K562 (cell line): ENCODE data around the gene RNF13. TPM values are rescaled to one million over a fixed set of nuclear protein-coding genes. Genes with fewer than 3 reads are reported as not detected.

Experiments
- ATAC-seq: fragments of 200-7000 bp; cut with Tn5 transposase; 3 replicates; pipeline ENCODE4 v1.9.1; 2020; ENCODE audit warnings: moderate library complexity
- BruUV-seq: library from RNA; stranded (reverse); fragments of 400-500 nt; replicated peaks from 2 replicates; lab custom pipeline; 2021; lab: Mats Ljungman, UMichigan
- CTCF ChIA-PET: fragments of 300-600 bp; formaldehyde crosslinking; extraction: SDS; loops from one replicate; lab custom pipeline; 2021; ENCODE audit warnings: low intra/inter-chr PET ratio; lab: Yijun Ruan, JAX
- POLR2A ChIA-PET: fragments of 300-600, 350-650 bp; sonication (Branson Sonifier 250); formaldehyde crosslinking; extraction: SDS; loops from one replicate; lab custom pipeline; 2021; ENCODE audit warnings: antibody characterized with exemption, inconsistent platforms; lab: Yijun Ruan, JAX
- DNase-seq, 4 experiments: peaks; one replicate each; pipeline versions ENCODE4 v3.0.0 to v3.0.0-alpha.2; 2011 to 2018; ENCODE audit warnings: low spot score in 3 of 4, mixed read lengths in 3 of 4; ENCODE audit errors: extremely low read depth in 1 of 4
- FAIRE-seq: peaks from 2 replicates; lab custom pipeline; 2011; peaks lifted over from hg19 to GRCh38; lab: Jason Lieb, UNC
- H2AFZ ChIP-seq: 2 replicates; pipeline ENCODE4 v1.6.0; 2011; ENCODE audit warnings: low read depth, low read length, control low read depth, inconsistent platforms
- H3K27ac ChIP-seq: fragments of 200-600 bp; 3 replicates; pipeline ENCODE4 v1.8.0; 2011; ENCODE audit warnings: low read depth, mild to moderate bottlenecking, control low read depth, inconsistent platforms, low read length, moderate library complexity, mixed read lengths; ENCODE audit errors: extremely low read depth
- H3K27me3 ChIP-seq, 2 experiments: fragments of 300-600 bp in 1 of 2; 2 replicates in 1 of 2; 3 replicates in 1 of 2; pipeline versions ENCODE4 v1.6.0 to v1.8.0; 2011; ENCODE audit warnings: inconsistent platforms in 2 of 2, low read length in 2 of 2, mild to moderate bottlenecking in 1 of 2, mixed read lengths in 1 of 2, moderate library complexity in 1 of 2; ENCODE audit not compliant: control insufficient read depth in 2 of 2, insufficient read depth in 2 of 2
- H3K36me3 ChIP-seq: fragments of 300-600 bp; 3 replicates; pipeline ENCODE4 v1.8.0; 2011; ENCODE audit warnings: mild to moderate bottlenecking, low read length, inconsistent platforms; ENCODE audit not compliant: control insufficient read depth, insufficient read depth
- H3K4me1 ChIP-seq, 2 experiments: fragments of 200-600 bp in 1 of 2; replicated peaks in 1 of 2; 2 replicates in 1 of 2; 3 replicates in 1 of 2; pipeline versions ENCODE4 v1.5.1 to v1.8.0; 2011; ENCODE audit warnings: inconsistent platforms in 2 of 2, low read length in 2 of 2, mild to moderate bottlenecking in 1 of 2, mixed read lengths in 1 of 2, moderate library complexity in 1 of 2; ENCODE audit not compliant: control insufficient read depth in 2 of 2, insufficient read depth in 2 of 2
- H3K4me2 ChIP-seq: 2 replicates; pipeline ENCODE4 v1.6.1; 2011; ENCODE audit warnings: low read length, control low read depth, inconsistent platforms, mixed read lengths; ENCODE audit not compliant: insufficient read depth
- H3K4me3 ChIP-seq: fragments of 200-600 bp; sonication (generic), shearing (Covaris generic); 2 replicates; pipeline ENCODE4 v1.5.1; 2016; ENCODE audit warnings: control low read depth, inconsistent platforms
- H3K79me2 ChIP-seq: fragments of 200-600 bp; 3 replicates; pipeline ENCODE4 v1.8.0; 2011; ENCODE audit warnings: low read length, inconsistent platforms; ENCODE audit not compliant: control insufficient read depth, insufficient read depth
- H3K9ac ChIP-seq, 2 experiments: 2 replicates each; pipeline versions ENCODE4 v1.6.0 to v1.6.1; 2011; ENCODE audit warnings: low read depth in 2 of 2, low read length in 2 of 2, control low read depth in 1 of 2, inconsistent platforms in 1 of 2, mild to moderate bottlenecking in 1 of 2, mixed read lengths in 1 of 2; ENCODE audit not compliant: insufficient read depth in 1 of 2
- H3K9me1 ChIP-seq: one replicate; pipeline ENCODE4 v1.6.0; 2011; ENCODE audit warnings: inconsistent platforms, mild to moderate bottlenecking, low read length, moderate library complexity; ENCODE audit not compliant: control insufficient read depth, insufficient read depth
- H3K9me3 ChIP-seq: replicated peaks from 2 replicates; pipeline ENCODE4 v1.5.1; 2011; ENCODE audit warnings: low read depth, low read length, inconsistent platforms; ENCODE audit not compliant: control insufficient read depth, insufficient read depth
- H4K20me1 ChIP-seq: replicated peaks from 2 replicates; pipeline ENCODE4 v1.6.1; 2011; ENCODE audit warnings: low read length, inconsistent platforms, mixed read lengths; ENCODE audit not compliant: control insufficient read depth, insufficient read depth
- BCOR ChIP-seq: fragments of 450-650 bp; IDR thresholded peaks from 2 replicates; pipeline ENCODE4 v1.6.1; 2016
- HOMEZ ChIP-seq: fragments of 250-450 bp; sonication (Bioruptor Pico); IDR thresholded peaks from 2 replicates; pipeline ENCODE4 v1.4.0; 2020; ENCODE audit warnings: mild to moderate bottlenecking, moderate library complexity
- ILF3 ChIP-seq: fragments of 450-650 bp; IDR thresholded peaks from 2 replicates; pipeline ENCODE4 v1.6.1; 2018; ENCODE audit warnings: antibody characterized with exemption, mild to moderate bottlenecking, moderate library complexity, borderline replicate concordance
- NFXL1 ChIP-seq: fragments of 450-650 bp; formaldehyde crosslinking; IDR thresholded peaks from 2 replicates; pipeline ENCODE4 v1.4.0; 2021; ENCODE audit warnings: mild to moderate bottlenecking
- NR2C2 ChIP-seq, 2 experiments: fragments of 200-800 bp in 1 of 2; sonication (Bioruptor generic) in 1 of 2; sonication (generic) in 1 of 2; formaldehyde crosslinking in 1 of 2; IDR thresholded peaks; 2 replicates each; pipeline versions ENCODE4 v1.6.1 to v1.8.0; 2016 to 2022; ENCODE audit warnings: mild to moderate bottlenecking in 1 of 2, missing compliant biosample characterization in 1 of 2, missing genetic modification characterization in 1 of 2, missing genetic modification reagents in 1 of 2
- RBM17 ChIP-seq: fragments of 200-400 bp; formaldehyde crosslinking; IDR thresholded peaks from 2 replicates; pipeline ENCODE4 v1.6.1; 2017; ENCODE audit warnings: low read depth, mild to moderate bottlenecking, low read length, borderline replicate concordance
- ZC3H4 ChIP-seq: sonication (generic); formaldehyde crosslinking; IDR thresholded peaks from 2 replicates; pipeline ENCODE4 v1.9.0; 2021; ENCODE audit warnings: missing genetic modification reagents, borderline replicate concordance
- ZNF584 ChIP-seq: fragments of 200-800 bp; sonication (Bioruptor generic); IDR thresholded peaks from 2 replicates; pipeline ENCODE4 v1.6.1; 2016; ENCODE audit warnings: low read depth, mild to moderate bottlenecking, missing genetic modification characterization, missing compliant biosample characterization
- WGBS: fragments of 100-300 bp; shearing (Covaris generic); methylation state at CpG from one replicate; pipeline ENCODE4 v1.1.6; 2016; ENCODE audit warnings: low coverage, mixed read lengths; ENCODE audit not compliant: insufficient coverage; ENCODE audit errors: missing lambda C conversion rate; 5-methylcytosine and 5-hydroxymethylcytosine counted together
- in situ Hi-C: fragments of 300-500 bp; cut with MboI; formaldehyde crosslinking; loops from 4 replicates; pipeline ENCODE4 v1.15.0; 2018; ENCODE audit warnings: inconsistent platforms, mixed read lengths
- intact Hi-C: fragments of 100-400 bp; cut with micrococcal nuclease; formaldehyde crosslinking; loops from 2 replicates; pipeline ENCODE4 v1.14.2; 2022
- polyA plus RNA-seq, 8 experiments: library from polyadenylated mRNA; depleted of rRNA in 4 of 8; stranded (reverse) in 5 of 8; unstranded in 3 of 8; fragments of >200 nt; fragmentation: Nextera tagmentation in 2 of 8; fragmentation: Illumina TruSeq in 1 of 8; extraction: Ambion mirVana in 2 of 8; extraction: Trizol in 1 of 8; gene quantifications; 2 replicates each; pipeline versions ENCODE4 v1.2.1 to v1.2.3, GENCODE V29; 2011 to 2014; ENCODE audit warnings: inconsistent platforms in 1 of 8, missing spikeins in 1 of 8
- total RNA-seq, 7 experiments: library from RNA; depleted of rRNA in 6 of 7; stranded (reverse); fragments of >200 nt in 6 of 7; fragmentation: Illumina TruSeq in 2 of 7; extraction: Trizol in 2 of 7; gene quantifications; 2 replicates each; pipeline versions ENCODE4 v1.2.1 to v1.2.3, GENCODE V29; 2011 to 2021; ENCODE audit warnings: low replicate concordance in 1 of 7
- TF ChIP-seq, protein P1 (sequence below): sonication (generic); formaldehyde crosslinking; IDR thresholded peaks from 2 replicates; pipeline ENCODE4 v1.8.1; 2022; ENCODE audit warnings: missing genetic modification reagents
- TF ChIP-seq, protein P2 (sequence below): fragments of 450-650 bp; IDR thresholded peaks from 2 replicates; pipeline ENCODE4 v1.6.1; 2014; ENCODE audit warnings: low read depth, mild to moderate bottlenecking, moderate library complexity, borderline replicate concordance

The RNF13 gene
- total and polyA plus RNA-seq, 9 of the 15 experiments (the other 6 are each of a cell fraction or from before 2014, with no cell fraction given), result 12.7 to 35.8 (median 18.9) TPM

GRCh38 chr3:149941946-149942345, 128.9 kb downstream of the RNF13 start:
- 71% methylated on average over 1 of the region's 1 CpG for WGBS
- no peaks in the 10 kb centered on the region for H4K20me1 ChIP-seq
- no peaks in the 10 kb centered on the region for H3K27me3 ChIP-seq
- intact Hi-C loops (no loop called here), in situ Hi-C loops (no loop called here)
- no peak overlapping the region for H3K4me2 ChIP-seq
- ATAC-seq, result no peak
- H3K27ac ChIP-seq, result no peak overlapping the region
- no peak for DNase-seq
- H3K79me2 ChIP-seq, result no peaks in the 10 kb centered on the region
- H3K9me3 ChIP-seq, result no peaks in the 10 kb centered on the region
- H3K36me3 ChIP-seq, result no peaks in the 10 kb centered on the region
- ChIA-PET POLR2A (no interaction called here), CTCF (no interaction called here)
- no peak for FAIRE-seq
- no peak for TF ChIP-seq BCOR
- TF ChIP-seq RBM17, result no peak
- TF ChIP-seq NR2C2 (CRISPR knock-in tag; IDR thresholded peaks at IDR 0.05), result no peak
- TF ChIP-seq NR2C2 (tag; IDR thresholded peaks at IDR 0.05), result no peak
- TF ChIP-seq NFXL1 (CRISPR knock-in tag), result no peak
- no peak for TF ChIP-seq ILF3
- TF ChIP-seq, protein P1, sequence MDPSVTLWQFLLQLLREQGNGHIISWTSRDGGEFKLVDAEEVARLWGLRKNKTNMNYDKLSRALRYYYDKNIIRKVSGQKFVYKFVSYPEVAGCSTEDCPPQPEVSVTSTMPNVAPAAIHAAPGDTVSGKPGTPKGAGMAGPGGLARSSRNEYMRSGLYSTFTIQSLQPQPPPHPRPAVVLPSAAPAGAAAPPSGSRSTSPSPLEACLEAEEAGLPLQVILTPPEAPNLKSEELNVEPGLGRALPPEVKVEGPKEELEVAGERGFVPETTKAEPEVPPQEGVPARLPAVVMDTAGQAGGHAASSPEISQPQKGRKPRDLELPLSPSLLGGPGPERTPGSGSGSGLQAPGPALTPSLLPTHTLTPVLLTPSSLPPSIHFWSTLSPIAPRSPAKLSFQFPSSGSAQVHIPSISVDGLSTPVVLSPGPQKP (CRISPR knock-in tag), result no peak
- TF ChIP-seq, protein P2, sequence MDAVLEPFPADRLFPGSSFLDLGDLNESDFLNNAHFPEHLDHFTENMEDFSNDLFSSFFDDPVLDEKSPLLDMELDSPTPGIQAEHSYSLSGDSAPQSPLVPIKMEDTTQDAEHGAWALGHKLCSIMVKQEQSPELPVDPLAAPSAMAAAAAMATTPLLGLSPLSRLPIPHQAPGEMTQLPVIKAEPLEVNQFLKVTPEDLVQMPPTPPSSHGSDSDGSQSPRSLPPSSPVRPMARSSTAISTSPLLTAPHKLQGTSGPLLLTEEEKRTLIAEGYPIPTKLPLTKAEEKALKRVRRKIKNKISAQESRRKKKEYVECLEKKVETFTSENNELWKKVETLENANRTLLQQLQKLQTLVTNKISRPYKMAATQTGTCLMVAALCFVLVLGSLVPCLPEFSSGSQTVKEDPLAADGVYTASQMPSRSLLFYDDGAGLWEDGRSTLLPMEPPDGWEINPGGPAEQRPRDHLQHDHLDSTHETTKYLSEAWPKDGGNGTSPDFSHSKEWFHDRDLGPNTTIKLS, result no peak
- TF ChIP-seq ZC3H4, result no peak
- TF ChIP-seq HOMEZ, result no peak
- no peak for TF ChIP-seq ZNF584 (CRISPR knock-in tag)
- H3K9me1 ChIP-seq, result no peaks in the 10 kb centered on the region
- H2AFZ ChIP-seq, result no peak overlapping the region
- H3K4me3 ChIP-seq, result no peak overlapping the region
- no TSS peak for BruUV-seq
- H3K9ac ChIP-seq, result no peak overlapping the region
- H3K4me1 ChIP-seq, result no peaks in the 10 kb centered on the region; a peak in 1 of 5 replicates
